ENCODE results near the gene SLC24A3.

Gene SLC24A3

DNA sequence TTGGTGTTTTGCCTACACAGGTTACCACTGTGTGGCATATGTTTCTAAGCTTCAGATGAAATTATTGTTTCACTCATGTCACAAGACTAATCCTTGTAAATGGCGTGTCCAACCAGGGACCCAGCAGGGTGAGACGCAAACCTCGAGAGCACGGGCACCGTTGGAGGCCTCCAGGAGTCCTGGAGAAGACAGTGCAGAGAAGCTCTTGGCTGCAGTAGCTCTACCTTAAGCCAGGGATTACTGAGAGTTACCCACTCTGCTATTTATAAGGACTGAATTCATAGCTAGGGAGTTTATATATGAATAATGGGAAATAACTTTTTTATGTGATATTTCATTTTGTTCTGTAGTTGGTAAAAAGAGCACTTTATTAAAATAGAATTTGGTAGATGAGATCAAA lies 137.4 kb downstream of the SLC24A3 start:
- no peak for ATAC-seq
- TF ChIP-seq ISL1 (CRISPR knock-in tag; IDR thresholded peaks at IDR 0.05), result no peak
- no peak for TF ChIP-seq PPARA (CRISPR knock-in tag; IDR thresholded peaks at IDR 0.05; ENCODE audit: borderline replicate concordance)
- TF ChIP-seq, protein P1, sequence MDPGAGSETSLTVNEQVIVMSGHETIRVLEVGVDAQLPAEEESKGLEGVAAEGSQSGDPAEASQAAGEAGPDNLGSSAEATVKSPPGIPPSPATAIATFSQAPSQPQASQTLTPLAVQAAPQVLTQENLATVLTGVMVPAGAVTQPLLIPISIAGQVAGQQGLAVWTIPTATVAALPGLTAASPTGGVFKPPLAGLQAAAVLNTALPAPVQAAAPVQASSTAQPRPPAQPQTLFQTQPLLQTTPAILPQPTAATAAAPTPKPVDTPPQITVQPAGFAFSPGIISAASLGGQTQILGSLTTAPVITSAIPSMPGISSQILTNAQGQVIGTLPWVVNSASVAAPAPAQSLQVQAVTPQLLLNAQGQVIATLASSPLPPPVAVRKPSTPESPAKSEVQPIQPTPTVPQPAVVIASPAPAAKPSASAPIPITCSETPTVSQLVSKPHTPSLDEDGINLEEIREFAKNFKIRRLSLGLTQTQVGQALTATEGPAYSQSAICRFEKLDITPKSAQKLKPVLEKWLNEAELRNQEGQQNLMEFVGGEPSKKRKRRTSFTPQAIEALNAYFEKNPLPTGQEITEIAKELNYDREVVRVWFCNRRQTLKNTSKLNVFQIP (CRISPR knock-in tag; IDR thresholded peaks at IDR 0.05; ENCODE audit: borderline replicate concordance, low read depth), result no peak
- no peak for TF ChIP-seq ESRRG (CRISPR knock-in tag; IDR thresholded peaks at IDR 0.05)
- TF ChIP-seq, protein P2, sequence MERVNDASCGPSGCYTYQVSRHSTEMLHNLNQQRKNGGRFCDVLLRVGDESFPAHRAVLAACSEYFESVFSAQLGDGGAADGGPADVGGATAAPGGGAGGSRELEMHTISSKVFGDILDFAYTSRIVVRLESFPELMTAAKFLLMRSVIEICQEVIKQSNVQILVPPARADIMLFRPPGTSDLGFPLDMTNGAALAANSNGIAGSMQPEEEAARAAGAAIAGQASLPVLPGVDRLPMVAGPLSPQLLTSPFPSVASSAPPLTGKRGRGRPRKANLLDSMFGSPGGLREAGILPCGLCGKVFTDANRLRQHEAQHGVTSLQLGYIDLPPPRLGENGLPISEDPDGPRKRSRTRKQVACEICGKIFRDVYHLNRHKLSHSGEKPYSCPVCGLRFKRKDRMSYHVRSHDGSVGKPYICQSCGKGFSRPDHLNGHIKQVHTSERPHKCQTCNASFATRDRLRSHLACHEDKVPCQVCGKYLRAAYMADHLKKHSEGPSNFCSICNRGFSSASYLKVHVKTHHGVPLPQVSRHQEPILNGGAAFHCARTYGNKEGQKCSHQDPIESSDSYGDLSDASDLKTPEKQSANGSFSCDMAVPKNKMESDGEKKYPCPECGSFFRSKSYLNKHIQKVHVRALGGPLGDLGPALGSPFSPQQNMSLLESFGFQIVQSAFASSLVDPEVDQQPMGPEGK (CRISPR knock-in tag; IDR thresholded peaks at IDR 0.05; ENCODE audit: borderline replicate concordance), result no peak
- TF ChIP-seq SNAI2 (CRISPR knock-in tag; IDR thresholded peaks at IDR 0.05), result no peak
- TF ChIP-seq CSDC2 (CRISPR knock-in tag; IDR thresholded peaks at IDR 0.05), result no peak
- no peak for TF ChIP-seq ZNF8 (CRISPR knock-in tag; IDR thresholded peaks at IDR 0.05)
- no peak for TF ChIP-seq ZFP3 (CRISPR knock-in tag; IDR thresholded peaks at IDR 0.05)
- no peak for TF ChIP-seq ZNF565 (CRISPR knock-in tag; conservative IDR thresholded peaks at IDR 0.05; ENCODE audit: low read depth)

DNA sequence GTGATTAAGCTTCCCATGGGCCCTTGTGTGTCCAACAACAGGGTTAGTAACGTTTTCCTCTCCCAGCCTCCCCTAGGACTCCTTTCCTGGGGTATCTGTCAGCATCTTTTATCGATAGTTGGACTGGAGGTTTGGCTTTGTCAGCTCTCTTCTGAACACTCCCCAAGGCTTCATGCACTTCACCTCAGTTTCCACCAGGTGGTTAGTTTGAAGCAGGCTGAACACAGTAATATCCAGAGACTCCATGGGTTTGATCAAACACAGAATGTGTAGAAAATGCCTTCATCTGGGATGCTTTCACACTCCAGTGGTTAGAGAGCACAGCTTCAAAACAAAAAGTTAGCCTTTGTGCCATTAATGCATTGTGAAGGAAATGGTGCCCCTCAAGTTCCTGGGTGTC lies 139.1 kb downstream of the SLC24A3 start:
- ATAC-seq, result no peak
- TF ChIP-seq TCF4 (CRISPR knock-in tag; IDR thresholded peaks at IDR 0.05; ENCODE audit: borderline replicate concordance), result no peak
- TF ChIP-seq, protein P1 (CRISPR knock-in tag; IDR thresholded peaks at IDR 0.05; ENCODE audit: borderline replicate concordance, low read depth), result no peak
- no peak for TF ChIP-seq GLIS3 (CRISPR knock-in tag; IDR thresholded peaks at IDR 0.05)
- TF ChIP-seq TSHZ2 (CRISPR knock-in tag; IDR thresholded peaks at IDR 0.05), result no peak
- no peak for TF ChIP-seq PPARA (CRISPR knock-in tag; IDR thresholded peaks at IDR 0.05; ENCODE audit: borderline replicate concordance)
- TF ChIP-seq ARNTL (CRISPR knock-in tag; IDR thresholded peaks at IDR 0.05; ENCODE audit: borderline replicate concordance, low read depth), result no peak
- no peak for TF ChIP-seq ZNF8 (CRISPR knock-in tag; IDR thresholded peaks at IDR 0.05)
- TF ChIP-seq SNAI2 (CRISPR knock-in tag; IDR thresholded peaks at IDR 0.05), result no peak
- TF ChIP-seq TOX (CRISPR knock-in tag; IDR thresholded peaks at IDR 0.05; ENCODE audit: borderline replicate concordance), result no peak
- TF ChIP-seq ZNF70 (CRISPR knock-in tag; IDR thresholded peaks at IDR 0.05), result no peak
- TF ChIP-seq ISL1 (CRISPR knock-in tag; IDR thresholded peaks at IDR 0.05), result no peak
- TF ChIP-seq OSR1 (CRISPR knock-in tag; IDR thresholded peaks at IDR 0.05), result no peak
- TF ChIP-seq RARB (CRISPR knock-in tag; IDR thresholded peaks at IDR 0.05), result no peak
- TF ChIP-seq CSRNP3 (CRISPR knock-in tag; IDR thresholded peaks at IDR 0.05), result no peak
- no peak for TF ChIP-seq CREB5 (CRISPR knock-in tag; IDR thresholded peaks at IDR 0.05; ENCODE audit: low read depth)
- no peak for TF ChIP-seq BACH2 (CRISPR knock-in tag; IDR thresholded peaks at IDR 0.05; ENCODE audit: borderline replicate concordance)
- TF ChIP-seq ZFP3 (CRISPR knock-in tag; IDR thresholded peaks at IDR 0.05), result no peak
- no peak for TF ChIP-seq ZFP30 (CRISPR knock-in tag; IDR thresholded peaks at IDR 0.05)
- no peak for TF ChIP-seq ESRRG (CRISPR knock-in tag; IDR thresholded peaks at IDR 0.05)
- TF ChIP-seq CSDC2 (CRISPR knock-in tag; IDR thresholded peaks at IDR 0.05), result no peak
